ENCODE measurements around the gene SHISA4. TPM values are rescaled to one million over a fixed set of nuclear protein-coding genes. Genes with fewer than 3 reads are reported as not detected.
"Not testable (repeated sequence)": the region's sequence is repeated elsewhere in the genome, so short reads cannot be mapped to it uniquely, and the experiment has no call there.

Gene SHISA4
- total and polyA plus RNA-seq, 2 of the 8 experiments (the other 6 are each of a cell fraction or from before 2014, with no cell fraction given), result 7.8 to 28.9 TPM

GRCh38 chr1:201839089-201839488, 49.6 kb upstream of the SHISA4 start:
- H3K14ac ChIP-seq (ENCODE audit: insufficient read length); H4K8ac ChIP-seq (ENCODE audit: extremely low read depth, insufficient read depth, low read length); H3K4ac ChIP-seq (replicated peaks; ENCODE audit: insufficient read length, low read depth, low read length); H3K27me3 ChIP-seq (replicated peaks in 1 of 4; ENCODE audit: control insufficient read depth in 3 of 4, extremely low read depth in 1 of 4, insufficient read depth in 3 of 4, low read length in 3 of 4); H3K9ac ChIP-seq (replicated peaks in 1 of 4; ENCODE audit: extremely low read depth in 1 of 4, low read depth in 3 of 4, low read length in 3 of 4); H3K36me3 ChIP-seq (ENCODE audit: control insufficient read depth in 2 of 4, insufficient read depth in 4 of 4, low read length in 3 of 4); H3K27ac ChIP-seq (ENCODE audit: low read depth, low read length); H2BK20ac ChIP-seq (ENCODE audit: low read length); H3K56ac ChIP-seq (replicated peaks; ENCODE audit: insufficient read length, low read depth, low read length); FAIRE-seq; H2AFZ ChIP-seq (ENCODE audit: low read length); H2BK120ac ChIP-seq (replicated peaks; ENCODE audit: low read depth, low read length); H3K4me2 ChIP-seq (ENCODE audit: insufficient read depth in 1 of 2, low read depth in 2 of 2, low read length in 2 of 2); DNase-seq (ENCODE audit: low read depth in 1 of 2, low spot score in 2 of 2); H3K18ac ChIP-seq (ENCODE audit: extremely low read depth, low read length); H4K5ac ChIP-seq (ENCODE audit: insufficient read length, low read depth, low read length); H3K23me2 ChIP-seq (ENCODE audit: low read depth, low read length); H2AK5ac ChIP-seq (ENCODE audit: low read depth, low read length); POLR2A ChIA-PET (ENCODE audit: partially characterized antibody); H2BK12ac ChIP-seq (ENCODE audit: low read depth, low read length); H3K23ac ChIP-seq (ENCODE audit: insufficient read length); H2BK15ac ChIP-seq (ENCODE audit: low read length); H3K4me1 ChIP-seq (replicated peaks in 1 of 4; ENCODE audit: control insufficient read depth in 3 of 4, insufficient read depth in 4 of 4, low read length in 3 of 4); H3K9me3 ChIP-seq (ENCODE audit: insufficient read depth in 2 of 2, low read depth in 1 of 2, low read length in 1 of 2); H3K4me3 ChIP-seq (ENCODE audit: extremely low read depth in 1 of 4, insufficient read depth in 2 of 4, low read depth in 3 of 4, low read length in 4 of 4); H4K91ac ChIP-seq (replicated peaks; ENCODE audit: insufficient read length, low read length); H2BK5ac ChIP-seq (ENCODE audit: low read depth, low read length): not testable (repeated sequence)
- peaks cover 11% of the 10 kb centered on the region for H3K79me1 ChIP-seq (ENCODE audit: low read depth, low read length)
- peaks cover 33 to 97% of the 10 kb centered on the region in 2 experiments for H3K79me2 ChIP-seq (ENCODE audit: control insufficient read depth in 1 of 2, insufficient read depth in 2 of 2, low read length in 2 of 2)
- 0 out of 2 replicates have a peak, but pooled peaks have one; percentile 1 for TF ChIP-seq MAFK (IDR thresholded peaks at IDR 0.05; ENCODE audit: low read depth, low read length)
- 93% methylated on average over 8 of the region's 10 CpGs; no CpG with 5 or more reads in 1 of the 2 experiments for WGBS, 2 experiments (ENCODE audit: extremely low coverage in 1 of 2, insufficient coverage in 1 of 2, insufficient read length in 1 of 2, insufficient replicate concordance in 2 of 2, low coverage in 1 of 2, low lambda C conversion rate in 2 of 2, missing lambda C conversion rate in 1 of 2)
- CTCF ChIA-PET (ENCODE audit: partially characterized antibody), result interaction anchor here (1.1 to 1.2 kb wide), 2 partner anchors 57 to 102 kb away, joined by 5 to 7 read pairs; no protein-coding TSS in a partner anchor
- H4K20me1 ChIP-seq (replicated peaks in 1 of 2; ENCODE audit: control insufficient read depth in 1 of 2, insufficient read depth in 2 of 2, low read length in 2 of 2), result peaks cover 17 to 21% of the 10 kb centered on the region in 2 experiments

Data from H1 (cell line).